ENCODE data around the gene KLHL25. TPM values are rescaled to one million over a fixed set of nuclear protein-coding genes. Genes with fewer than 3 reads are reported as not detected.

The KLHL25 gene
- total and polyA plus RNA-seq, 4 donors, result 2.3 to 34.2 (median 11.4) TPM

- Histone ChIP-seq H3K36me3 (ENCODE audit: control insufficient read depth in 4 of 4, insufficient read depth in 3 of 4, low read depth in 1 of 4, low read length in 3 of 4) (peaks cover 5 to 67% (median 40%) of the 10 kb centered on the region in 4 donors), H3K4me3 (ENCODE audit: low read depth in 1 of 3, low read length in 3 of 3) (no peak overlapping the region), H3K27me3 (ENCODE audit: control insufficient read depth in 4 of 4, insufficient read depth in 4 of 4, low read length in 3 of 4) (no peaks in the 10 kb centered on the region), H3K9me3 (ENCODE audit: control insufficient read depth in 4 of 4, low read length in 3 of 4) (no peaks in the 10 kb centered on the region), H3K9ac (ENCODE audit: low read depth in 1 of 2, low read length in 2 of 2) (no peak overlapping the region), H3K27ac (ENCODE audit: low read depth in 1 of 2, low read length in 2 of 2) (peak overlapping the region; percentile 22 to 68), H3K4me1 (ENCODE audit: control insufficient read depth in 4 of 4, insufficient read depth in 4 of 4, low read length in 3 of 4) (peaks cover 19 to 37% (median 22%) of the 10 kb centered on the region in 4 donors)
- DNase-seq (ENCODE audit: low spot score), result no peak
- 47% methylated on average over 3 of the region's 3 CpGs for WGBS
- no peak for TF ChIP-seq ATF3 (IDR thresholded peaks at IDR 0.05)
- TF ChIP-seq REST (IDR thresholded peaks at IDR 0.05), result no peak
- no peak for TF ChIP-seq FOXA1 (IDR thresholded peaks at IDR 0.05)
- peak; percentile 34 for TF ChIP-seq SP1 (IDR thresholded peaks at IDR 0.05)
- no peak for TF ChIP-seq JUND (IDR thresholded peaks at IDR 0.05)
- peak in 1 of 2 donors; percentile 28 for TF ChIP-seq RAD21 (IDR thresholded peaks at IDR 0.05)
- TF ChIP-seq HNF4G (IDR thresholded peaks at IDR 0.05), result no peak
- TF ChIP-seq YY1 (IDR thresholded peaks at IDR 0.05), result peak; percentile 21
- TF ChIP-seq MAX (IDR thresholded peaks at IDR 0.05), result no peak
- no peak for TF ChIP-seq ZBTB33 (IDR thresholded peaks at IDR 0.05)
- peak in 1 of 2 donors; percentile 38 for TF ChIP-seq HNF4A (conservative IDR thresholded peaks at IDR 0.05)
- peak; percentile 43 to 59 for TF ChIP-seq RXRA (IDR thresholded peaks at IDR 0.05)
Observed at GRCh38 chr15:85725019-85725418, 69.7 kb downstream of the KLHL25 start.

- Histone ChIP-seq H3K4me3 (ENCODE audit: low read depth in 1 of 3, low read length in 3 of 3) (no peak overlapping the region), H3K4me1 (ENCODE audit: control insufficient read depth in 4 of 4, insufficient read depth in 4 of 4, low read length in 3 of 4) (peaks cover 19 to 37% (median 23%) of the 10 kb centered on the region in 4 donors), H3K9ac (ENCODE audit: low read depth in 1 of 2, low read length in 2 of 2) (no peak overlapping the region), H3K9me3 (ENCODE audit: control insufficient read depth in 4 of 4, low read length in 3 of 4) (no peaks in the 10 kb centered on the region), H3K36me3 (ENCODE audit: control insufficient read depth in 4 of 4, insufficient read depth in 3 of 4, low read depth in 1 of 4, low read length in 3 of 4) (peaks cover 5 to 74% (median 47%) of the 10 kb centered on the region in 4 donors), H3K27me3 (ENCODE audit: control insufficient read depth in 4 of 4, insufficient read depth in 4 of 4, low read length in 3 of 4) (no peaks in the 10 kb centered on the region), H3K27ac (ENCODE audit: low read depth in 1 of 2, low read length in 2 of 2) (peak overlapping the region; percentile 22 to 68)
- 60% methylated on average over 10 of the region's 10 CpGs for WGBS
- DNase-seq (ENCODE audit: low spot score), result no peak
- TF ChIP-seq RXRA (IDR thresholded peaks at IDR 0.05) (no peak), SP1 (IDR thresholded peaks at IDR 0.05) (no peak), CTCF (IDR thresholded peaks at IDR 0.05; ENCODE audit: low read depth, low read length, missing input control) (no peak), FOXA1 (IDR thresholded peaks at IDR 0.05) (no peak), YY1 (IDR thresholded peaks at IDR 0.05) (no peak), FOXA2 (IDR thresholded peaks at IDR 0.05) (no peak), ZBTB33 (IDR thresholded peaks at IDR 0.05) (no peak)
Observed at GRCh38 chr15:85723960-85724945, 70.5 kb downstream of the KLHL25 start.
